Measurements from ENCODE around the gene EIF3L.

The EIF3L gene

DNA sequence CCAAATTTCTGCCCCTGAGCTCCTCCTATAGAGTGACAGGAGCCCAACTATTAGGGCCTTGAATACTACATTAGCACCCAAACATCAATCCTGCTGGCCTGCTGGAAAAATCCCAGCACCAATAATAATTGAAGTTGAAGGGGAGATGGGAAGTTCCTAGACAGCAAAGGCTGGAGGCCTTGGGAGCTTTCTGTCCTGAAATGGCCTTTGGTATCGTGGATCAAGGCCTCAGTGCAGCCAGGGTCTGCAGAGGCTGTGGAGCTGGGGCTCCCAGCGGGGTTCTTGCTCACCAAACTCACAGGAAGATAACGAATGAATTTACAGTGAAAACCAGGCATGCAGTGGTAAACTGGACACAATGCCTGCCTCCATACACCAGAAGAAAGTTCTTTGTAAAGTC lies 47.7 kb downstream of the EIF3L start:
- FAIRE-seq: no peak

DNA sequence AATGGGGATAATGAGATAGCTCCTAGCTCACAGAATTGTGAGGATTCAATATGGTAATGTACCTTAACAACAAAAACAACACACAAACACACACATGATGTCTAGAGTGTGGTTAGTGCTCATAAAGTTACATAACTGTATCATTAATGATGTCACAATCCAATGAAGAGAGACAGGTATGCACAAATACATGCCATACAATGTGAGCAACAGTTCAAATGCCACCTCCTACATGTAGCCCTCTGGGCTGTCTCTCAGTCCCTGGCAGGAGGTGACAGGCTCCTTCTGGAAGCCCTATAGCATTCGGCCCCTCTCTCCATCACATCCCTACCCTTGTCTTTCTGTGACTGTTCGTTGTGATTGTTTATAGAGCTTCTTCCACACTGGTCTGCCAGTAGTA lies 48.6 kb downstream of the EIF3L start:
- TF ChIP-seq POLR2AphosphoS5 (IDR thresholded peaks at IDR 0.05; ENCODE audit: low read depth, low read length): no peak
- no peak for TF ChIP-seq POLR2A (IDR thresholded peaks at IDR 0.05; ENCODE audit: low read depth, low read length)
- no peak for TF ChIP-seq POU2F2 (IDR thresholded peaks at IDR 0.05; ENCODE audit: low read depth, low read length)
- no peak for TF ChIP-seq TAF1 (IDR thresholded peaks at IDR 0.05; ENCODE audit: low read depth, low read length)
- no peak for TF ChIP-seq PAX5 (IDR thresholded peaks at IDR 0.05; ENCODE audit: insufficient read depth, low read length, severe bottlenecking)
- TF ChIP-seq SPI1 (IDR thresholded peaks at IDR 0.05; ENCODE audit: low read depth, low read length): no peak
- no peak for DNase-seq (ENCODE audit: insufficient read length, low spot score)
- FAIRE-seq: peak; percentile 48

More for the DNA sequence above, 47.7 kb downstream of the EIF3L start:
- TF ChIP-seq TAF1 (IDR thresholded peaks at IDR 0.05; ENCODE audit: low read depth, low read length) (no peak), POU2F2 (IDR thresholded peaks at IDR 0.05; ENCODE audit: low read depth, low read length) (no peak), POLR2AphosphoS5 (IDR thresholded peaks at IDR 0.05; ENCODE audit: low read depth, low read length) (no peak), POLR2A (IDR thresholded peaks at IDR 0.05; ENCODE audit: low read depth, low read length) (no peak), PAX5 (IDR thresholded peaks at IDR 0.05; ENCODE audit: insufficient read depth, low read length, severe bottlenecking) (no peak), SPI1 (IDR thresholded peaks at IDR 0.05; ENCODE audit: low read depth, low read length) (no peak)
- DNase-seq (ENCODE audit: insufficient read length, low spot score): no peak

DNA sequence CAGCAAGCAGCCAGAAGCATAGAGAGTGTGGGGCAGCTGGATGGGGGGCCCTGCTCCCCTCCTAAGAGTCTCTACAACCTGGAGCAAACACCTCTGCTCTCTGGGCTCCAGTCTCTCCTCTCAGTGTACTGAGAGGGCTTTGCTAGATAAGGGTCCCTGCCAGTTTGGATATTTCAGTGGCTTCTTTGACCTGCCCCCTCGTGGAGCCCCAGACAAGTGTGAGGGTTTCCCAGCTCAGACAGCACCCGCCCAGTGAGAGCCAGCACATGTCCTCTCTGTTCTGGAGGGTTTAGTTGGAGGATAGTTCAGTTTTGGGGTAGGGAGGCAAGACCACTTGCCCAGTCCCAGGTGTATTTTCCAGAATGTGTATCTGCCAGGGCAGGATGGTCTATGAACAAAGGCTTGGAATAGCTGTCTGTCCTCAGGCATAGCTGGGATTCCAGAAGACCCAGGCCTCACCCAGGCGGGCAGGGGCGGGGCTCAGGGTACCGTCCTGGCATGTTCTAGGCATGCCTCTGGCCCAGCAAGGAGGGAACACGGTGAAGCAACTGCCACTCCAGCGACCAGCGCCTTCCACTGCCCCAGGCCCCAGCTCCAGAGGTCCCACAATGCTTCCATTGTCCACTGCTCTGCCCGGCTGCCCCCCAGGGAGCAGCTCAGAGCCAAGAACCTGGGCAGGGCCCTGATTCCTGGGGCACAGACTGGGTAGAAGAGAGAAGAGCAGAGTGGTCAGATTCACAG lies 49.4 kb downstream of the EIF3L start:
- no peak for FAIRE-seq
- no peak for DNase-seq (ENCODE audit: insufficient read length, low spot score)

DNA sequence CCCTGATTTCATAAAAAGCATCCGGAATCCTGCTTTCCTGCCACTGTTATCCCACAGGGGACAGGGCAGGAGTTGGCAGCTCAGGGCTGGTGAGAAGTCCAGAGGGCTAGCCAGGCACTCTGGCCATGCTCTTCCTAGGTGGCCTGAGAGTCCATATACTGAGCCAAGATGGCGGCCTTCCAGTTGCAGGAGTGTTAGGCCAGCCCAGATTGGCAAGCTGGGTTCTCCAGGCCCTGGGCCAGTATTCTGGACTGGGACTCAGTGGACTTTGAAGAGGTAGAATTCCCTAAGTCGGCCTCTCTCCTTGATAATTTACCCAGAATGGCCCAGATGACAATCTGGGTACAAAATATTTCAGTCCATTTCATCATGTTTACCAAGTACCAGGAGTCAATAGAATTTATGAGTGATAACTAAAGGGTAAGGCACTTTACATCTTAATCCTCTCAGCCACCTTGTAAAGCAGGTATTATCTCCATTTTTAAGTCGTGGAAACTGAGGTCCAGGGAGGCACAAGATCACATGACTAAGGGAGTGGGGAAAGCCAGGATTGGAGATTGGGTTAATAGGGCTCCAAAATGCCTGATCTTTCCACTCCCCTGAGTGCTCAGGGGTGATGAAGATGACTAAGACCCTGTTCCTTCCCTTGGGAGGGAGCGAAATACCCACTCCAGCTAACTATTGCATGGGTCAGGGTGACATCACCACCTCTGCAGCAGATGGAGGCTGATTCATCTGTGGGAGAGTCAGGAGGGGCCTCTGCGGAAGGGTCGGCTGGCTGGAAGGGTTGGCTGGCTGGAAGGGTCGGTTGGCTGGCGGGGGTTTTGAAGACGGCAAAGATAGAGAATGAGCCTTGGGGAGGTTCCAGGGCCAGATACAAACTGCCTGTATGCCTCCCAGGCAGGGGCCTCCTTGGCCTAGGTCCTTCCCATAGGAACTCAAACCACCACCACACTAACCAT lies 55.6 kb downstream of the EIF3L start:
- TF ChIP-seq POLR2AphosphoS5 (IDR thresholded peaks at IDR 0.05; ENCODE audit: low read depth, low read length): no peak
- no peak for TF ChIP-seq PAX5 (IDR thresholded peaks at IDR 0.05; ENCODE audit: insufficient read depth, low read length, severe bottlenecking)
- TF ChIP-seq TAF1 (IDR thresholded peaks at IDR 0.05; ENCODE audit: low read depth, low read length): no peak
- no peak for TF ChIP-seq POU2F2 (IDR thresholded peaks at IDR 0.05; ENCODE audit: low read depth, low read length)
- TF ChIP-seq POLR2A (IDR thresholded peaks at IDR 0.05; ENCODE audit: low read depth, low read length): no peak
- TF ChIP-seq SPI1 (IDR thresholded peaks at IDR 0.05; ENCODE audit: low read depth, low read length): no peak
- DNase-seq (ENCODE audit: insufficient read length, low spot score): no peak
- peak; percentile 56 for FAIRE-seq

More for the DNA sequence above, 49.4 kb downstream of the EIF3L start:
- TF ChIP-seq POU2F2 (IDR thresholded peaks at IDR 0.05; ENCODE audit: low read depth, low read length) (no peak), POLR2A (IDR thresholded peaks at IDR 0.05; ENCODE audit: low read depth, low read length) (no peak), POLR2AphosphoS5 (IDR thresholded peaks at IDR 0.05; ENCODE audit: low read depth, low read length) (no peak), PAX5 (IDR thresholded peaks at IDR 0.05; ENCODE audit: insufficient read depth, low read length, severe bottlenecking) (no peak), SPI1 (IDR thresholded peaks at IDR 0.05; ENCODE audit: low read depth, low read length) (no peak), TAF1 (IDR thresholded peaks at IDR 0.05; ENCODE audit: low read depth, low read length) (no peak)

DNA sequence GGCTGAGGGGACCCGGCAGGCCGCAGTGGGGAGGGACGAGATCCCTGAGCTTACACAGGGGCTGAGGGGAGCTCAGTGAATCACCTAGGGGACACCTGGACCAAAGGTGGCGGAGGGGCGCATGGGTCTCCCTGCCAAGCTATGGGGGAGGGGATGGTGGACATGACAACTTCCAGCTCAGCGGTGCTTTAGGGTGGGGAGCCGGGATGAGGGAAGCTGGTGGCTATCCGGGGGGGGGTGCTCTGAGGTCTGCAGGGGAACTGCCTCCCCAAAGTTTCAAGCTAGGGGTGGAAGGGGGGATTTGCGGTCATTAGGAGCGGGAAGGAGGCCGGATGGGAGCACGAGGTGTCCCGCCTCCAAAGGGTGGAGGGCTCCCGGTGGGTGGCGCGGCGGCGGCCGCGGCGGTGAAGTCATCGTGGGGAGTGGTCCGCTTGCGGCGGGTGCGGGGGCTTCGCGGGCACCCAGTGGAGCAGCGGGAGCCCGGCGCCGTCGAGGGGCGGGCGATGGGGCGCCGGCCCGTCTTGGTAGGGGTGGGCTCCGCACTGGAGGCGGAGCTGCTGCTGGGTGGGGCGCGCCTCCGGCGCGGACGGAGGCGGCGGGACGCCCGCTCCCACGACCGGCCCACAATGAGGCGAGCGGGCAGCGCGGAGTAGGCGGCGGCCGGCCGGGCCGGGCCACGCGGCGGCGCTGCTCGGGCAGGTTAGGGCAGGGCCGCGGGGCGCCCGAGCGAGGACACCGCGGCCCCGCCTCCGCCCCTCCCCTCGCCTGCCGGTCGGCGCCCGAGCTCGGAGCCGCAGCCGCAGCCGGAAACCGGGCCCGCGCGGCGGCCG lies 56.5 kb downstream of the EIF3L start, which contains the start of gene MICALL1:
MICALL1 (plus strand) TSS at position 764 of the 830 bp plus-strand sequence. CDS start 126 bp downstream, outside the sequence.
- peak; percentile 94 for FAIRE-seq
- TF ChIP-seq POLR2A (IDR thresholded peaks at IDR 0.05; ENCODE audit: low read depth, low read length) (no peak), PAX5 (IDR thresholded peaks at IDR 0.05; ENCODE audit: insufficient read depth, low read length, severe bottlenecking) (peak; percentile 26)
- peak; percentile 94 for DNase-seq (ENCODE audit: insufficient read length, low spot score)

DNA sequence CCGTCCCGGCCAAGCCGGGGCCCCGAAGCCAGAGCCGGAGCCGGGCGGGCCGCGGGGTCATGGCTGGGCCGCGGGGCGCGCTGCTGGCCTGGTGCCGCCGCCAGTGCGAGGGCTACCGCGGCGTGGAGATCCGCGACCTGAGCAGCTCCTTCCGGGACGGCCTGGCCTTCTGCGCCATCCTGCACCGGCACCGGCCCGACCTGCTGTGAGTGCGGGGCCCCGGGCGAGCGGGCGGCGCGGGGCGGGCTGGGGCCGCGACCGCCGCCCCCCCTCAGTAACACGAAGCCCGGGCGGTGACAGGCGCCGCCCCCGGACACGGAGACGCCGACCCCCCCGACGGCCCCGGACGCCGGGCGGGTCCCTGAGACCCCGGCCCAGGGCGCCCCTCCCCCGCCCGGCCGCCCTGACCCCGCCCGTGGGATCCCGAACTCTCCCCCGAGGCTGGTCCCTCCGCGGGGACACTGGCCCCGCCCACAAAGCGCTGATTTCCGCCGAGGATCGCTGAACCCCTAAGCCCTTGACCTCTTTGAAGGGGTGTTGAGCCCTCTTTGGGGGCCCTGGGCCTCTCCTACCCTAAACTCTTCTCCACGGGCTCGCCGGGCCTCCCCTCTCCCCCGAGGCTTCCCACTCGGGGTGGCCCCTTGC lies 57.3 kb downstream of the EIF3L start:
- peak; percentile 65 for DNase-seq (ENCODE audit: insufficient read length, low spot score)
- TF ChIP-seq POLR2AphosphoS5 (IDR thresholded peaks at IDR 0.05; ENCODE audit: low read depth, low read length) (no peak), POLR2A (IDR thresholded peaks at IDR 0.05; ENCODE audit: low read depth, low read length) (no peak), TAF1 (IDR thresholded peaks at IDR 0.05; ENCODE audit: low read depth, low read length) (no peak), SPI1 (IDR thresholded peaks at IDR 0.05; ENCODE audit: low read depth, low read length) (no peak), POU2F2 (IDR thresholded peaks at IDR 0.05; ENCODE audit: low read depth, low read length) (no peak), PAX5 (IDR thresholded peaks at IDR 0.05; ENCODE audit: insufficient read depth, low read length, severe bottlenecking) (no peak)
- FAIRE-seq: peak; percentile 50

DNA sequence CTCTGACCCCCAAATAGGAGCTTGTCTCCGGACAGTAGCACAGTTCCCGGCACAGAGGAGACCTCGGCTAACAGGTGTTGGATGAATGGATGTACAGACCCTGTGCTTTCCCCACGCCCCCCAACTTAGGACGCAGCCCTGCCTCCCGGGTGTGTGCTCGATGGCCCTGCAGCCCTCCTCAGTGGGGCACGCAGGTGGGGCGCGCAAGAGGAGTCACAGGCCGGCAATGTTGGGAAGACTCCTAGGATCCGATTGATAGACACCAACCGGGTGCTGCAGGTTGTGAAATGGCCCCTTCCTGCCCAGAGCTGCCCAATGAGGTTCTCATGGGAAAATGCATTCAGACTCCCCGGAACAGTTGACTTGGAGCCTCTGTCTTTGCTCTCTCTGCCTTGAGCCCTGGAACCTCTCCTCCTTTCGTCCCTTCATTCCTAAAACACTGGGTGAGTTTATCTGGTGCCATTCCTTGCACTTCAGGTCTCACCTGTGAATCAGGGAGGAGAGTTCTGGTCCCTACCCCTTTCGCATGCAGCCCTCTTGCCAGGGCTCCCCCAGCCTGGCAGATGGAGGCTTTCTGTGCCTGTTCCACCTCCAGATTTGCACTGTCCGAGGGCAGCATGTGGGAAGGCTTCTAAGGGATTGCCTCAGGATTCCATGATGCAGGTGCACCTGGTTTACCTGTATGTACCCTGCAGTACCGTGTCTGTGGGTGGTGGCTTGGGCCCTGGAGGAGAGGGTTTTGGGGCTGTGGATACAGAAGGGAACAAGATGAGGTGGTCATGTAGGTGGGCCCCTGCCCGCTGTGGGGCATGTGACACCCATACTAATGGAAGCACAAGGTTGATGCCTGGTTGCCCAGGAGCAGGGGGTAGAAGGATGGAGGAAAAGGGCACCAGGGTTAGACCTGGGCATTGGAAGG lies 58.1 kb downstream of the EIF3L start:
- peak; percentile 43 for FAIRE-seq
- no peak for DNase-seq (ENCODE audit: insufficient read length, low spot score)
- no peak for TF ChIP-seq POLR2A (IDR thresholded peaks at IDR 0.05; ENCODE audit: low read depth, low read length)
- TF ChIP-seq POU2F2 (IDR thresholded peaks at IDR 0.05; ENCODE audit: low read depth, low read length): no peak
- TF ChIP-seq SPI1 (IDR thresholded peaks at IDR 0.05; ENCODE audit: low read depth, low read length): no peak
- TF ChIP-seq TAF1 (IDR thresholded peaks at IDR 0.05; ENCODE audit: low read depth, low read length): no peak
- no peak for TF ChIP-seq PAX5 (IDR thresholded peaks at IDR 0.05; ENCODE audit: insufficient read depth, low read length, severe bottlenecking)
- TF ChIP-seq POLR2AphosphoS5 (IDR thresholded peaks at IDR 0.05; ENCODE audit: low read depth, low read length): no peak
